ENCODE measurements around the gene MAML2.

Gene MAML2

GRCh38 chr11:96090711-96091110, 252.3 kb downstream of the MAML2 start:
- TF ChIP-seq ZFX (IDR thresholded peaks at IDR 0.05), result no peak
- TF ChIP-seq, protein P1, sequence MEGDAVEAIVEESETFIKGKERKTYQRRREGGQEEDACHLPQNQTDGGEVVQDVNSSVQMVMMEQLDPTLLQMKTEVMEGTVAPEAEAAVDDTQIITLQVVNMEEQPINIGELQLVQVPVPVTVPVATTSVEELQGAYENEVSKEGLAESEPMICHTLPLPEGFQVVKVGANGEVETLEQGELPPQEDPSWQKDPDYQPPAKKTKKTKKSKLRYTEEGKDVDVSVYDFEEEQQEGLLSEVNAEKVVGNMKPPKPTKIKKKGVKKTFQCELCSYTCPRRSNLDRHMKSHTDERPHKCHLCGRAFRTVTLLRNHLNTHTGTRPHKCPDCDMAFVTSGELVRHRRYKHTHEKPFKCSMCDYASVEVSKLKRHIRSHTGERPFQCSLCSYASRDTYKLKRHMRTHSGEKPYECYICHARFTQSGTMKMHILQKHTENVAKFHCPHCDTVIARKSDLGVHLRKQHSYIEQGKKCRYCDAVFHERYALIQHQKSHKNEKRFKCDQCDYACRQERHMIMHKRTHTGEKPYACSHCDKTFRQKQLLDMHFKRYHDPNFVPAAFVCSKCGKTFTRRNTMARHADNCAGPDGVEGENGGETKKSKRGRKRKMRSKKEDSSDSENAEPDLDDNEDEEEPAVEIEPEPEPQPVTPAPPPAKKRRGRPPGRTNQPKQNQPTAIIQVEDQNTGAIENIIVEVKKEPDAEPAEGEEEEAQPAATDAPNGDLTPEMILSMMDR (conservative IDR thresholded peaks at IDR 0.05), result no peak

DNA sequence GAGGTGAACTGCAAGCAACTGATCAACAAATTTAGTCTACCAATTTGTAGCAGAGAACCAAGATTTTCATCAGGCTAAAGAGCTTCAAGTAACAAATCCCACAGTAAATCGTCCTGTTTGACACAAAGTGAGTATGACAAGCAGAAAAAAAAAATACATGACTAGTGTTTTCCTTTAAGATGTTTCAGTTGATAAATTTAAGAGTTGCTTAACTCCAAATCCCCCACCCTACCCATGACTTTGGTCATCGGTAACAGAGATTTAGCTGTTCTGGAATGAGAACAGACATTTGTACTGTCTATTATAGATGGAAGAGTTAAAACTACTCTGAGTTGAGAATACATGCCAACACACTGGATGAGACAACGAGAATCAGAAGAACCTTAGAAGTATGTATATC, 254.1 kb downstream of the MAML2 start:
- no peak overlapping the region for H3K27ac ChIP-seq
- no peak for TF ChIP-seq ZFX (IDR thresholded peaks at IDR 0.05)
- TF ChIP-seq, protein P1 (conservative IDR thresholded peaks at IDR 0.05), result no peak

More at GRCh38 chr11:96090711-96091110, 252.3 kb downstream of the MAML2 start:
- H3K27ac ChIP-seq, result no peak overlapping the region

GRCh38 chr11:96086111-96086510, 256.9 kb downstream of the MAML2 start:
- no peak overlapping the region for H3K27ac ChIP-seq
- TF ChIP-seq, protein P1 (conservative IDR thresholded peaks at IDR 0.05), result no peak
- TF ChIP-seq ZFX (IDR thresholded peaks at IDR 0.05), result no peak

GRCh38 chr11:96085319-96085930, 257.6 kb downstream of the MAML2 start:
- no peak overlapping the region for H3K27ac ChIP-seq
- TF ChIP-seq ZFX (IDR thresholded peaks at IDR 0.05), result no peak
- TF ChIP-seq, protein P1 (conservative IDR thresholded peaks at IDR 0.05), result no peak

DNA sequence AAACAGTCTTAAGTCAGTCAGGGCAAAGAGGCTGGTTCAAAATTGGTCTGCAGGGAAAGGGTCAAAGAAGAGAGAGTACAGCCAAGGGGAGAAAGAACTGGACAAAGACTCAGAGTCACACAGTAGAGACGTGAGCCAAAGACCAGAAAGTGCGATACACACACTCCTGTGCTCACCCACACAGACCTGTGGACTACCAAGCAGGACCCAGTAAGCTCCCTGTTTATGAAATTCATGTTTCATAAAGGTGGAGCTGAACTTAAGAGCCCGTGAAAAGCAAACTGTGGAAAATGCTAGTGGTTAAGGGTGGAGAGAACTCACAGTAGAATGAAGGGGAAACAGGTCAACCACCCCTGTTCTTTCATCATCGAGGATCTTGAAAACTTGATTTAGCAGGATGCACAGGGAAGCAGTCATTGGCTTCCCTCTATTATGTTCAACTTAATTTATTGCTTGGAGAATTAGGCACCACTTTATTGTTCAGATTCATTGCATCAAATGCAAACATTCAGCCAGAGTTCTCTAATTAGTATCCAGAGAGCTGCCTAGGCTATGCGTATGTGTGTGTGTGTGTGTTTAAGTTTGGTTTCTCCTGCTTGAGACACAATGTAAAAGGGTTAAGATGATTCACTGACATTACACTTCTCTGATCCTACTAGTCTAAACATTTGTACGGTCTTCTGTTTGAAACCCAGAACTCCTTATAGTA, 258.2 kb downstream of the MAML2 start:
- TF ChIP-seq, protein P1 (conservative IDR thresholded peaks at IDR 0.05), result no peak
- TF ChIP-seq ZFX (IDR thresholded peaks at IDR 0.05), result no peak
- H3K27ac ChIP-seq, result no peak overlapping the region

GRCh38 chr11:96082936-96083335, 260.1 kb downstream of the MAML2 start:
- TF ChIP-seq, protein P1 (conservative IDR thresholded peaks at IDR 0.05), result no peak
- no peak for TF ChIP-seq ZFX (IDR thresholded peaks at IDR 0.05)

More at GRCh38 chr11:96082936-96083335, 260.1 kb downstream of the MAML2 start:
- no peak overlapping the region for H3K27ac ChIP-seq

Measured in C4-2B (cell line).